ENCODE results near the gene COX18. TPM values are rescaled to one million over a fixed set of nuclear protein-coding genes. Genes with fewer than 3 reads are reported as not detected.

Gene COX18
- total RNA-seq, 1 donor from 2014 or later = 11.8 TPM

DNA sequence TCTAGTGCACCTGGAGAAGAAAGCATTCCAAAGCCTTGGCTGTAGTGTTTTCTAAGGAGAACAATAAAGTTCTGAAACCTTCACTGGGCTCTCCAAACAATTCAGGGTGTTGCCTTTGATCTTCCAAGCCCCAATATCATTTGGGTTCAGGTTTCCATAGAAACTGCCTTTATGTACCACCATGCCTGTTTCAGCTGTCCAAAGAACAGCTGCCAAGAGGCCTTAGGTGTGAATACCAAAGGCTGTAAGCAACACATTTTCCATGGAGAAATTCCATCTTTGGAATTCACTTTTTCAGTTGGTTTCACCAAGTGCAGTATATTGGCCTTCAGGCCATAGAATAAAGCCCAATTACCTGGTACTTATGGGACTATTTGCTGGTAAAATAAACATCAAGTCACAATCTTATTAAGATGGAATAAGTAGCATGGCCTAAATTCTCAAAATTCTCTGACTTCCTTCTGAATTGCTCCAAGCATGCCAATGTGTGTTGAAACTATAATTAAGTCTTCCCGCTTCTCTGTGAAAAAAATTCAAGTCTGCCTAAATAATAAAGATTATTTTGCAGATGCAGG lies 61.9 kb downstream of the COX18 start:
- TF ChIP-seq, protein P1, sequence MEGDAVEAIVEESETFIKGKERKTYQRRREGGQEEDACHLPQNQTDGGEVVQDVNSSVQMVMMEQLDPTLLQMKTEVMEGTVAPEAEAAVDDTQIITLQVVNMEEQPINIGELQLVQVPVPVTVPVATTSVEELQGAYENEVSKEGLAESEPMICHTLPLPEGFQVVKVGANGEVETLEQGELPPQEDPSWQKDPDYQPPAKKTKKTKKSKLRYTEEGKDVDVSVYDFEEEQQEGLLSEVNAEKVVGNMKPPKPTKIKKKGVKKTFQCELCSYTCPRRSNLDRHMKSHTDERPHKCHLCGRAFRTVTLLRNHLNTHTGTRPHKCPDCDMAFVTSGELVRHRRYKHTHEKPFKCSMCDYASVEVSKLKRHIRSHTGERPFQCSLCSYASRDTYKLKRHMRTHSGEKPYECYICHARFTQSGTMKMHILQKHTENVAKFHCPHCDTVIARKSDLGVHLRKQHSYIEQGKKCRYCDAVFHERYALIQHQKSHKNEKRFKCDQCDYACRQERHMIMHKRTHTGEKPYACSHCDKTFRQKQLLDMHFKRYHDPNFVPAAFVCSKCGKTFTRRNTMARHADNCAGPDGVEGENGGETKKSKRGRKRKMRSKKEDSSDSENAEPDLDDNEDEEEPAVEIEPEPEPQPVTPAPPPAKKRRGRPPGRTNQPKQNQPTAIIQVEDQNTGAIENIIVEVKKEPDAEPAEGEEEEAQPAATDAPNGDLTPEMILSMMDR (IDR thresholded peaks at IDR 0.05) = no peak
- DNase-seq (no peak), ATAC-seq (no peak)
- intact Hi-C loops (cut with DNase I) = no loop called here
- Histone ChIP-seq H3K4me1 (no peaks in the 10 kb centered on the region), H3K27me3 (ENCODE audit: low read depth) (no peaks in the 10 kb centered on the region), H3K36me3 (no peaks in the 10 kb centered on the region), H3K27ac (no peak overlapping the region), H3K9me3 (no peaks in the 10 kb centered on the region), H3K4me3 (no peak overlapping the region)

DNA sequence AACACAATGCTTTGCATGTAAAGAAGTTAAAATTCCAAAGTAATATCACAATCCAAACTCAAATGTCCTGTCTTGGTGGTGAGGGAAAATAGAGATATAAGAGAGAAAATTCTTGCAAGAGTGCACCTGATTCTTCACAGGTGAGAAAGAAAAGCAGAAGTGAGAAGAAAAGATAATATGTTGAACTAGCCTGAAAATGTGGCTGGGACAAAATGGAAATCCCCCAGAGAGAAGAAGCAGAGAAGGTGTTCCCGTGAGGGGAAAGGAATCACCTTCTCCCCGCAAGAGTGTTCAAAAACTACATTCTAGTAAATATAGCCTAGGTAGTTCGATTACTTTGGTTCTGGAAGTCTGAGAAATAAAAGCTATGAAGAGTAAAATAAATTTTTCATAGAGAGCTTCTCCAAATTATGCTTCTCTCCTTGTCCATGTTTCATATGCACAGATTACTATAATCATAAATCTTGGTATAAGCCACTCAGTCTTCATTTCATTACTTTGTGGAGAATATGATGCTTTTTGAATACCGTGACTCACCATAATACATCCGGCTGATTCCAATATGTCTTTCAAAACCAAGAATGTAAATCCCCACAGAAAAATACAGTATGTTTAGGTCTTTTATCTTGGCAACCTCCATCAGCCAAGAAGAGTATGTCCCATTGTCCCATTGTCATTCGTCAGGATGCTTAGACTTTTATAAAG lies 63.1 kb downstream of the COX18 start:
- no peaks in the 10 kb centered on the region for H3K9me3 ChIP-seq
- no peak overlapping the region for H3K27ac ChIP-seq
- TF ChIP-seq, protein P1 (IDR thresholded peaks at IDR 0.05) = no peak
- DNase-seq (no peak), ATAC-seq (no peak)
- H3K4me1 ChIP-seq = no peaks in the 10 kb centered on the region
- no peaks in the 10 kb centered on the region for H3K27me3 ChIP-seq (ENCODE audit: low read depth)
- intact Hi-C loops (cut with DNase I) = no loop called here
- no peak overlapping the region for H3K4me3 ChIP-seq
- no peaks in the 10 kb centered on the region for H3K36me3 ChIP-seq

DNA sequence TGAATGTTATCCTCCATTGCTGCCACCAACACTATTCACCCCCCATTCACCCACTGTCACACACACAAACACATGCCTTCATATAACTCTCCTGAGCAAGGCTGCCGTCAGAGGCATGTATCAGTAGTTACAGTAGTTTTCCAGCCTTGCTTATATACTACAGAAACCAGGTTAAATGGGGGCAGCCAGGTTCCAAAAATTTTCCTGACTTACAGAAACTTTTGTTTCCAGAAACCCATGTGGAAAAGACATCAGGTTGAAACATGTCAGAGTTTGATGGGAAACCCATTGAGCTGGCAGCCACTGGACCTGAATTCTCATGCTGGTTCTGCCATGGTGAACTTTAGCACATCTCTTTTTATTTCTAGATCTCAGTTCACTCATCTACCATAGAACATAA lies 64.0 kb downstream of the COX18 start:
- no peaks in the 10 kb centered on the region for H3K9me3 ChIP-seq
- H3K4me3 ChIP-seq = no peak overlapping the region
- no peak overlapping the region for H3K27ac ChIP-seq
- no peak for DNase-seq
- no peaks in the 10 kb centered on the region for H3K36me3 ChIP-seq
- no peaks in the 10 kb centered on the region for H3K27me3 ChIP-seq (ENCODE audit: low read depth)
- no peak for ATAC-seq
- intact Hi-C loops (cut with DNase I) = no loop called here
- no peaks in the 10 kb centered on the region for H3K4me1 ChIP-seq
- TF ChIP-seq, protein P1 (IDR thresholded peaks at IDR 0.05) = no peak

Other genes with a start within 250 kb of the COX18 start
- 57.4 TPM for gene ANKRD17, start 189.1 kb upstream of the COX18 start, total RNA-seq